Measurements from ENCODE around the gene CFL2. TPM values are rescaled to one million over a fixed set of nuclear protein-coding genes. Genes with fewer than 3 reads are reported as not detected.

The CFL2 gene
- total and polyA plus RNA-seq, 2 of the 13 experiments (the other 11 are each of a cell fraction or from before 2014, with no cell fraction given), result 114 to 158 TPM

DNA sequence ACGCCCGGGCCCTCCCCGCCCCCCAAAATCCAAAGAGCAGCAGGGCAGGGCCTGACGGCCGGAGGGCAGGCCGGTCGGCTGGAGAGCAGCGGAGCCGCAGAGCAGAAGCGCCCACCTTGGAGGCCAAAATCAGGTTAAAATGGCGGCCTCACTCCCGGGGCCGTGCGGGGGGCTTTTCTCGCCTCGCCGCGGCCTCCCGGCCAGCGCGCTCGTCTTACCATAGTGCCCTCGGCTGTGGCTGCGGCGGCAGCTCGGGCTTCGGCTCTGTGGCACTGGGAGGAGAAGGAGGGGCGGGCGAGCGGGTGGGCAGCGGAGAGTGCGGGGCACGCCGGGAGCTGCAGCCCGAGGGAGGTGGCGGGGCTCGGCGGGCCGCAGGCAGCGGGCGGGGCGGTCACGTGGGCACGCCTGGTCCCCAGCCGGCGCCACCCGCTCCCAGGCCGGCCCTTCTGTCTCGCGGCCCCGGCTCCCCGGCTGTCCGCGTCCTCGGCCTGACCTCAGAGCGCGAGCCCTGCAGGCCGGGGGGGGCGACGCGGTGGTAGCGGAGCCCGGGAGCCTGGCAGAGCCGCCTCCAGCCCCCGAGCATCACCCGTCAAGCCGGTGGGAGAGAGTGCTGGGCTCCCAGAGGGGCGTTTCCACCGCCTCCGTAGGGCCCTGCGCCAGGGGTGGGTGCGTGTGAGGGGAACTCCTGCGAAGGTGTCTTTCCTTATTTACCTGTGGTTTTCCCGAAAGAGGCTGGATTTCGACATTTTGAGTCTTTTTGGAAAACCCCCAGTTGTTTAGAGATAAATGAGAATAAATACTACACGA is at the start of gene CFL2 (continued):
- TF ChIP-seq BHLHE40 (IDR thresholded peaks at IDR 0.05; ENCODE audit: low read length), result peak; percentile 74; the same call in 1 of the 2 replicates
- TF ChIP-seq, protein P1, sequence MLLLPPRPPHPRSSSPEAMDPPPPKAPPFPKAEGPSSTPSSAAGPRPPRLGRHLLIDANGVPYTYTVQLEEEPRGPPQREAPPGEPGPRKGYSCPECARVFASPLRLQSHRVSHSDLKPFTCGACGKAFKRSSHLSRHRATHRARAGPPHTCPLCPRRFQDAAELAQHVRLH (CRISPR knock-in tag; IDR thresholded peaks at IDR 0.05; ENCODE audit: borderline replicate concordance, low read depth), result peak; percentile 83; the same call in 1 of the 2 replicates
- peak; percentile 95 for TF ChIP-seq ZNF451 (CRISPR knock-in tag; IDR thresholded peaks at IDR 0.05)
- TF ChIP-seq, protein P2, sequence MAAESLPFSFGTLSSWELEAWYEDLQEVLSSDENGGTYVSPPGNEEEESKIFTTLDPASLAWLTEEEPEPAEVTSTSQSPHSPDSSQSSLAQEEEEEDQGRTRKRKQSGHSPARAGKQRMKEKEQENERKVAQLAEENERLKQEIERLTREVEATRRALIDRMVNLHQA (CRISPR knock-in tag; IDR thresholded peaks at IDR 0.05), result no peak
- TF ChIP-seq ZNF670 (CRISPR knock-in tag; IDR thresholded peaks at IDR 0.05; ENCODE audit: borderline replicate concordance), result peak; percentile 81; the same call in 1 of the 2 replicates
- TF ChIP-seq POGZ (CRISPR knock-in tag; IDR thresholded peaks at IDR 0.05), result peak; percentile 76
- peak; percentile 77; the same call in 1 of the 2 replicates for TF ChIP-seq REXO4 (CRISPR knock-in tag; IDR thresholded peaks at IDR 0.05; ENCODE audit: borderline replicate concordance)
- TF ChIP-seq IRX3 (CRISPR knock-in tag; IDR thresholded peaks at IDR 0.05; ENCODE audit: borderline replicate concordance, low read depth), result no peak
- no peak for TF ChIP-seq HMGA1 (CRISPR knock-in tag; conservative IDR thresholded peaks at IDR 0.05)
- peak; percentile 62; the same call in 1 of the 3 replicates for TF ChIP-seq MXI1 (IDR thresholded peaks at IDR 0.05; ENCODE audit: borderline replicate concordance, low read depth, low read length)
- peak; percentile 97 for TF ChIP-seq ZNF879 (CRISPR knock-in tag; IDR thresholded peaks at IDR 0.05)
- TF ChIP-seq, protein P3, sequence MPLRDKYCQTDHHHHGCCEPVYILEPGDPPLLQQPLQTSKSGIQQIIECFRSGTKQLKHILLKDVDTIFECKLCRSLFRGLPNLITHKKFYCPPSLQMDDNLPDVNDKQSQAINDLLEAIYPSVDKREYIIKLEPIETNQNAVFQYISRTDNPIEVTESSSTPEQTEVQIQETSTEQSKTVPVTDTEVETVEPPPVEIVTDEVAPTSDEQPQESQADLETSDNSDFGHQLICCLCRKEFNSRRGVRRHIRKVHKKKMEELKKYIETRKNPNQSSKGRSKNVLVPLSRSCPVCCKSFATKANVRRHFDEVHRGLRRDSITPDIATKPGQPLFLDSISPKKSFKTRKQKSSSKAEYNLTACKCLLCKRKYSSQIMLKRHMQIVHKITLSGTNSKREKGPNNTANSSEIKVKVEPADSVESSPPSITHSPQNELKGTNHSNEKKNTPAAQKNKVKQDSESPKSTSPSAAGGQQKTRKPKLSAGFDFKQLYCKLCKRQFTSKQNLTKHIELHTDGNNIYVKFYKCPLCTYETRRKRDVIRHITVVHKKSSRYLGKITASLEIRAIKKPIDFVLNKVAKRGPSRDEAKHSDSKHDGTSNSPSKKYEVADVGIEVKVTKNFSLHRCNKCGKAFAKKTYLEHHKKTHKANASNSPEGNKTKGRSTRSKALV (CRISPR knock-in tag; IDR thresholded peaks at IDR 0.05), result 0 out of 2 replicates have a peak, but pooled peaks have one; percentile 70
- TF ChIP-seq, protein P4, sequence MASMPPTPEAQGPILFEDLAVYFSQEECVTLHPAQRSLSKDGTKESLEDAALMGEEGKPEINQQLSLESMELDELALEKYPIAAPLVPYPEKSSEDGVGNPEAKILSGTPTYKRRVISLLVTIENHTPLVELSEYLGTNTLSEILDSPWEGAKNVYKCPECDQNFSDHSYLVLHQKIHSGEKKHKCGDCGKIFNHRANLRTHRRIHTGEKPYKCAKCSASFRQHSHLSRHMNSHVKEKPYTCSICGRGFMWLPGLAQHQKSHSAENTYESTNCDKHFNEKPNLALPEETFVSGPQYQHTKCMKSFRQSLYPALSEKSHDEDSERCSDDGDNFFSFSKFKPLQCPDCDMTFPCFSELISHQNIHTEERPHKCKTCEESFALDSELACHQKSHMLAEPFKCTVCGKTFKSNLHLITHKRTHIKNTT (CRISPR knock-in tag; IDR thresholded peaks at IDR 0.05), result peak; percentile 27; the same call in 1 of the 2 replicates
- peak; percentile 93 for TF ChIP-seq ZNF556 (CRISPR knock-in tag; IDR thresholded peaks at IDR 0.05; ENCODE audit: borderline replicate concordance)
- TF ChIP-seq, protein P5, sequence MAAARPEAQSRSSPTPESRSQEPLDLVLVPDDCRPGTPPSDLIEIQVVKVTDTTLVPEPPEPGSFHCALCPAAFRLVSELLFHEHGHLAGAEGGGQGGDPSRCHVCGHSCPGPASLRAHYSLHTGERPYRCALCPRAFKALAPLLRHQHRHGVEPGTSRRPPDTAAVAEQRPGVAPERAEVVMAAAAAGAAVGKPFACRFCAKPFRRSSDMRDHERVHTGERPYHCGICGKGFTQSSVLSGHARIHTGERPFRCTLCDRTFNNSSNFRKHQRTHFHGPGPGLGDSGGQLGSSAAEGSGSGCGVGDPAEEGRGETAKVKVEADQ (CRISPR knock-in tag; IDR thresholded peaks at IDR 0.05; ENCODE audit: borderline replicate concordance), result peak; percentile 94
- TF ChIP-seq CREM (IDR thresholded peaks at IDR 0.05), result no peak
- no peak for TF ChIP-seq CREM (CRISPR knock-in tag; IDR thresholded peaks at IDR 0.05)
- TF ChIP-seq KAT7 (CRISPR knock-in tag; IDR thresholded peaks at IDR 0.05; ENCODE audit: borderline replicate concordance), result peak; percentile 100
- TF ChIP-seq, protein P6, sequence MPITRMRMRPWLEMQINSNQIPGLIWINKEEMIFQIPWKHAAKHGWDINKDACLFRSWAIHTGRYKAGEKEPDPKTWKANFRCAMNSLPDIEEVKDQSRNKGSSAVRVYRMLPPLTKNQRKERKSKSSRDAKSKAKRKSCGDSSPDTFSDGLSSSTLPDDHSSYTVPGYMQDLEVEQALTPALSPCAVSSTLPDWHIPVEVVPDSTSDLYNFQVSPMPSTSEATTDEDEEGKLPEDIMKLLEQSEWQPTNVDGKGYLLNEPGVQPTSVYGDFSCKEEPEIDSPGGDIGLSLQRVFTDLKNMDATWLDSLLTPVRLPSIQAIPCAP (CRISPR knock-in tag; IDR thresholded peaks at IDR 0.05; ENCODE audit: low read depth), result 0 out of 2 replicates have a peak, but pooled peaks have one; percentile 83
- TF ChIP-seq ZNF329 (CRISPR knock-in tag; IDR thresholded peaks at IDR 0.05; ENCODE audit: low read depth), result peak; percentile 82; the same call in 1 of the 2 replicates
- TF ChIP-seq, protein P7, sequence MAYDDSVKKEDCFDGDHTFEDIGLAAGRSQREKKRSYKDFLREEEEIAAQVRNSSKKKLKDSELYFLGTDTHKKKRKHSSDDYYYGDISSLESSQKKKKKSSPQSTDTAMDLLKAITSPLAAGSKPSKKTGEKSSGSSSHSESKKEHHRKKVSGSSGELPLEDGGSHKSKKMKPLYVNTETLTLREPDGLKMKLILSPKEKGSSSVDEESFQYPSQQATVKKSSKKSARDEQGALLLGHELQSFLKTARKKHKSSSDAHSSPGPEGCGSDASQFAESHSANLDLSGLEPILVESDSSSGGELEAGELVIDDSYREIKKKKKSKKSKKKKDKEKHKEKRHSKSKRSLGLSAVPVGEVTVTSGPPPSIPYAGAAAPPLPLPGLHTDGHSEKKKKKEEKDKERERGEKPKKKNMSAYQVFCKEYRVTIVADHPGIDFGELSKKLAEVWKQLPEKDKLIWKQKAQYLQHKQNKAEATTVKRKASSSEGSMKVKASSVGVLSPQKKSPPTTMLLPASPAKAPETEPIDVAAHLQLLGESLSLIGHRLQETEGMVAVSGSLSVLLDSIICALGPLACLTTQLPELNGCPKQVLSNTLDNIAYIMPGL (CRISPR knock-in tag; IDR thresholded peaks at IDR 0.05; ENCODE audit: borderline replicate concordance in 1 of 2, low read depth in 1 of 2), result peak; percentile 87 to 96; a peak in 3 of 4 replicates

Data from HepG2 (cell line).